ACHN (cell line): ENCODE measurements around the gene CAPZB.
A peak's percentile ranks its signal among the peaks of the same experiment; 100 is the strongest.

ENCODE experiments used
- DNase-seq: peaks from one replicate; pipeline ENCODE4 v3.0.0-alpha.2; 2015
- in situ Hi-C: cut with HindIII; loops from 2 replicates; pipeline ENCODE4 v1.10.0; 2017; ENCODE audit warnings: low sequenced_read_pairs, low pct_ligation_motif_present, low pct_unique_long_range_greater_than_20kb

The CAPZB gene

GRCh38 chr1:19439464-19440171, 45.7 kb downstream of the CAPZB start:
- in situ Hi-C loops: no loop called here
- peak; percentile 27 for DNase-seq

DNA sequence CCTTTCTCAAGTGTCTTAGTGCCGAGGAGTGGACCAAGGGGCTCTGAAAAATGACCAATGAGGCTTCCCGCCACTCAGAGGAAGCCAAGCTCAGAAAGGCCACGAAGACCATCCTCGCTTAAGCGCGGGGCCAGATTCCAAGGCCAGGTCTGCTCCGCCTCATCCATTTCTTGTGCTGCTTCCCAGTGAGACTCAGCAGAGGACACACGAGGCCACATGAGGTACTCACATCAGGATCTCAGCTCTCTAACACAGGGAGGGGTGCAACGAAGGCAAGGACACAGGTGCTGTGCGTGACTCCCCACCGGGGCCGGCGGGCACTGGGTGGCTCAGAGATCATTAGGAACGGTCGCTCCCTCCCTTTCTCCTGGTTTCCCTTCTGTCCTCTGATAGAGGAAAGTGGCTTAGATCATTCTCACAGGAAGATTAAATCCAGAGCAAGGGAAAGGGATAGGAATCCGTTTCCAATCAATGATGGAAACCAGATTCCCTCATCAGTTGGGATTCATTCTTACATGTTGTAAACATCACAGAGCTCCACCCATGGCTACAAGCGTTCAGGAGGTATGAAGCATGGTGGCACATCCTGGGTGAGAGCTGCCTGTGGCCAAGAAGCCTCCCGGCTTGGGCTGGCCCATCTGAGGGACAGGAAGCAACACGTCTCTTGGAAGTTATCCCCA, 46.7 kb downstream of the CAPZB start:
- DNase-seq: no peak
- in situ Hi-C loops: no loop called here

- no peak for DNase-seq
- in situ Hi-C loops: no loop called here
Observed at GRCh38 chr1:19437891-19438294, 47.4 kb downstream of the CAPZB start.

GRCh38 chr1:19436716-19437476, 48.4 kb downstream of the CAPZB start:
- in situ Hi-C loops: no loop called here
- DNase-seq: no peak

GRCh38 chr1:19435851-19436455, 49.4 kb downstream of the CAPZB start:
- DNase-seq: no peak
- in situ Hi-C loops: no loop called here

- in situ Hi-C loops: no loop called here
- DNase-seq: no peak
Observed at GRCh38 chr1:19435181-19435580, 50.2 kb downstream of the CAPZB start.

DNA sequence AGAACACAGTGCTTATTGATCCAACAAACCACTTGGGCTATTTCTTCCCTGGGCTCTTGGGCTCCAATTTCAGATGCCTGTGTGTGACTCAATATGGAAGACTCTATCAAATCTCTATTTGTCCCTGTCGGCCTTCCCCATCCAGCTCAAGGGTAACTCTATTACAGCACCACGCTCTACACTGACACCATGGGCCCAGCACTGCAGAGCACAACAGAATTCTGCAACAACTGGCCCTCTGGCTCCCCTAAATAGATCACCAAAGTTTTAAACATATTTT, 51.7 kb downstream of the CAPZB start:
- no peak for DNase-seq
- in situ Hi-C loops: no loop called here

- in situ Hi-C loops: no loop called here
- DNase-seq: no peak
Observed at GRCh38 chr1:19432943-19433718, 52.2 kb downstream of the CAPZB start.

DNA sequence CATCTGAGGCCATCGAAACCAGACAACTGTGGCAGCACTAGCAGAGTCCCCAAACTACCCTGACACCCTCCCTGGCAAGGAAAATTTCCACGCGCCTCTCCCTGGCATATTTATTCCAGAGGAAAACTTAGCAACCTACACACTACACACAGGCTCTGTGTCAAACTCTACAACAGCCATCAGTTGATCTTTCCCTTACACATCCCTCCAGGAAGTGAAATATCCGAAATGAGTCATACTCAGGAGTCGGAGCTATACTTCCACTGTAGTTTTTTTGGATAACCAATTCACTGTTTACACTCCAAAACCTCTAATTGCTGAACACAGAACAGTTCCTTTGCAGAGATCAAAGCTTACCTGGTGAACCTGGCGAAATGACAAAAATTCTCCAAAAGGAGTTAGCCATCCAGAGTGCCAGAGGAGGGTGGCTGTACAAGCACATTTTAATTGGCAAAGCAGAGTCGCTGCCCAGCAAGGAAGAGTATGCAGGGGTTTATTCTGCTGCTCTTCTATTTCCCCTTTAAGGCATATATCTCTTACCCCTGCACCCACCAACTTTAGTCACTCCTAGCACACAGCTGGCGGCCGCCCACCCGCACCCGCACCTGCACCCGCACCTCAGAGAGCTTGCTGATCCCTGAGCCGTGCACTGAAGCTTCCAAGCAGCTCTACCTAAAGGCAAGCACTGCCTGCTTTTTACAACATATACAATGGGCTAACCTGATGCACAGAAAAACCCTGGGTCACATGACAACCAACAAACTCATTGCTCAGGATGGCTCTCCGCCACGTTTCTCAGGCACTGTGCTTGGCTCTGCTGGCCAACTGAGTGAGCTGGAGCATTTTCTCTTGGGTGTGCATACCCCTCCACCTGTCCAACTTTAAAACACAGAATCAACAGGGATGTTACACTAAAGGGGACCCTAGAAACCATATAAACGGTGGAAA, 54.9 kb downstream of the CAPZB start:
- in situ Hi-C loops: no loop called here
- DNase-seq: peak; percentile 29

GRCh38 chr1:19429611-19430010, 55.7 kb downstream of the CAPZB start:
- in situ Hi-C loops: no loop called here
- DNase-seq: no peak

- in situ Hi-C loops: no loop called here
- DNase-seq: no peak
Observed at GRCh38 chr1:19427087-19427781, 58.1 kb downstream of the CAPZB start.

DNA sequence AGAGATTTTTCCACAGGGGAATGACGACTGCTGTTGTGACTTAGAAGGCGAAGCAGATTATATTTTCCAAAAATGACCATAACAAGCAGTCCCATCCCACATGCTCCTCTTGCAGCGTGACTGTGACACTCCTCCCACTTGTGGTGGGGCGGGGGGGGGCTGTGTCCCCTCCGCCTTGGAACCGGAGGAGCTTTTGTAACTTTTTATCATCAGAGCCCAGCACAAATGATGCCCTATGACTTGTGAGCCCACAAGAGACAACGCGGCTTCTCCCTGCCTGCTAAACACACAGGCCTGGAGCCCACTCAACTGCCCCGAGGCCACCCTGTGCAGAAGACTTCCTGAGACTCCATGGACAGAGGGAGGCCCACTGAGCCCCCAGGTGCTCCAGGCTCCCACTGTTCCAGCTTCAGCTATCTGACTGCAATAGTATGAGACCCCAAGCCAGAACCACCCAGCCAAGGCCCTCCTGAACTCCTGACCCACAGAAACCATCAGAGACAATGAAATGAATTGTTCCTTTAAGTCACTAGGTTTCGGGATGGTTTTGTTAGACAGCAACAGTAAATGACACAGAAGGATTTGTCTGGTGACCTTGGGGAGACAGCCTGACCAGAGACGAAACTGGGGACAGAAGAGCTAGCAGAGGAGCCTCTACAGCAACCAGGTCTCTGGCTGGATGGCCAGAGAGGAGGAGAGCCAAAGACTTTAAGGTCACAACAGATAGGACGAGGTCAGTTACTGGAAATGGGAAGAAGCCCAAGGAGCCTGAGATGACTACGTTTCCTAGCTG, 58.8 kb downstream of the CAPZB start:
- in situ Hi-C loops: no loop called here

GRCh38 chr1:19425646-19426239, 59.6 kb downstream of the CAPZB start:
- DNase-seq: no peak

More for the DNA sequence above, 58.8 kb downstream of the CAPZB start:
- no peak for DNase-seq

DNA sequence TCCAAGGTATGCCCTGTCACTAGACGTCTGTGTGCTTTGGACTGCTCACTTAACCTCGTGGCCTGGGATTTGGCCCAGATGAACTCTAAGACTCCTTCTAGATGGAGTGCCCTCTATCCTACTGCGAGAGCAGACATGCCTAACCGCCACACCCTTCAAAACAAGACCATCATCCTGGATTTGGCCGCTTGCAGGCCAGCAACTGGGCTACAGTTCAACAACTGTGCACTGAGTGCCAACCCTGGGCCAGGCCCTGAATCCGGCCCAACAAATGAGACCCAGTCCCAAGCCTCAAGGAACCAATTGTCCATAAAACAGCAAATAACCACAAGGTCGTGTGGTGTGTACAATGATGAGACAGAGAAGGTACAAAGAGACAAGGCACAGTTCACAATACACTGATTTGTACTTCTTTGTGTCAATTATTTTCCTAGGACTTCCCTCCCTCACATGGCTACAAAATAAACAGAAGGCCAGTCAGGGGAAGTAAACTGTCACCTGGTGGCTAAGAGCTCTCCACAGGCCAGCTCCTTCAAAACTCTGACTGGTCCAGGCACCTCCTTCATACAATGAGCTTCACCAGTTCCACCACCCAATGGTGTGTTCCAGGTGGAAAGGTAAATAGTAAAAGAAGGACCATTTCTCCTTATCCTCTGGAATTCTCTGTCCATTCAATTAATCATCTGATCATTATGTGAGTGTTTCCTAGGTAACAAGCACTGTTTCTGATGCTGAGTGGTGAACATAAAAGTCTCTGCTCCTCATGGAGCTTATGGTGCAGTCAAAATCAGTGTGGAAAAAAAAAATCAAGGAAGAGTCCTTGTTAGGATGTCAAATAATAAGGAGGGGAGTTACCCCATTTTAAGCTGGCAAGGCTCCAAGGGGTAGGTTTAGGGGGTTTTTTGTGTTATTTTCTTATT, 60.4 kb downstream of the CAPZB start:
- in situ Hi-C loops: no loop called here
- no peak for DNase-seq

More at GRCh38 chr1:19425646-19426239, 59.6 kb downstream of the CAPZB start:
- in situ Hi-C loops: no loop called here

- DNase-seq: no peak
- in situ Hi-C loops: no loop called here
Observed at GRCh38 chr1:19423130-19423529, 62.2 kb downstream of the CAPZB start.
